Measurements from ENCODE around the gene RPE.

Gene RPE

DNA sequence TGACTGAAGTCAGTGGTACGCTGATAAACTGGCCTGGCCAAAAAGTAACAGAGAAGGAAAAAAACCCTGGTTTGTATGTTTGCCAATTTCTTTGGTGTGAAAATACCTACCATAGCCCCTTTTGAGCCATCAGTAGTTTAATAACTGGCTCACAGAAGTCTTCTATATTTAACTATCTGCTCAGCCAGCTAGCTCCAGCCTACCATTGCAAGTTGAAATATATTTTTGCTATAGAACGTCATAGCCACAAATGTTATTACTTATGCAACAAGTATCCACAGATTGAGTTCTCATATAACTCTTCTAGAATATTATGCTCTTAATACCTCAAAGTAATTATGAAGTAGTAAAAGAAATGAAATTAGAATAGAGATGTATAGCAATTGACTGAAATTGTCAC is 25.2 kb downstream of the RPE start:
- TF ChIP-seq PAX5 (IDR thresholded peaks at IDR 0.05; ENCODE audit: insufficient read depth, low read length, severe bottlenecking) (no peak), POLR2AphosphoS5 (IDR thresholded peaks at IDR 0.05; ENCODE audit: low read depth, low read length) (no peak), POLR2A (IDR thresholded peaks at IDR 0.05; ENCODE audit: low read depth, low read length) (no peak), POU2F2 (IDR thresholded peaks at IDR 0.05; ENCODE audit: low read depth, low read length) (no peak)
- FAIRE-seq (no peak), DNase-seq (ENCODE audit: insufficient read length, low spot score) (no peak)

DNA sequence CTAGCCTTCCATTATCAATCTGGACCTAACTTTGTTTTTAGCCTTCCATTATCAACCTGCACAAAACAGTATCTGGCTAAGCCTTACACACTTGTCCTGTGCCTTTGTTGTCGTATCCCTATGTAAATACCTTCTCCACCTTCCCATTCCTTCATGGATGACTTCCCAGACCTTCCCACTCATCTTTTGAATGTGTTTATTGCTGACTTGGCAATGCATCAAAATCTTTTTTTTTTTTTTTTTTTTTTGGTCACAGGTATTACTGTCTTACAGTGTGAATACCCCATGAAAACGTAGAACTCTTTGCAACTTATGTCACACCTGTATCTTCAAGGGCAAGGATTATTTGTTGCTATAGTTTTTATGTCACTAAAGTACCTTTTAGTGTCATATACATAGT is 25.7 kb downstream of the RPE start:
- FAIRE-seq (no peak), DNase-seq (ENCODE audit: insufficient read length, low spot score) (no peak)

DNA sequence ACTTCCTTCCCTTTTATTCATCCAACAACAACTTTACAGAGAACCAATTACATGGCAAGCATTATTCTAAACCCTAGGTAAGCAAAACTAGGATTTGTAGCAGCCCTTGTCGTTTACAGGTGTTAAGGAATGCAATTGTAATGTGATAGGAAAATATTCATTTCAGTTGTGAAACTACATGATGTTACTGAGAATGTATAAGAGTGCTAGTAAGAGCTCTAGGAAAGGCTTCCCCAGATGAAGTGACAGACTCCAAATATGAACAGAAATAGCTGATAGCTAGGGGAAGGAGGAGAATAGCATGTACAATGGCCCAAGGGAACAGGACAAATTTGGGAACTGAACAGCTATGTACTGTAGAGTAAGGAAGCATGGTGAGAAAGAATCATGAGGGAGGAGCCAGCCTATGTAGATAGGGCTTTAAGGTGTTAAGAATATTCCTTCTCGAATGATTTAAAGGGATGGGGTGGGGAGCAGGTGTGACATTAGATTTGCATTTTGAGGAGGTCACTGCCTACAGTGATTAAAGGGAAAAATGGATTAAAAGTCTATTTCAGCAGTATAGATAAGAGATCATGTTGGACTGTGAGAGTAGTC is 31.7 kb downstream of the RPE start:
- FAIRE-seq = peak; percentile 71

More for the DNA sequence above, 25.7 kb downstream of the RPE start:
- TF ChIP-seq PAX5 (IDR thresholded peaks at IDR 0.05; ENCODE audit: insufficient read depth, low read length, severe bottlenecking) (no peak), POU2F2 (IDR thresholded peaks at IDR 0.05; ENCODE audit: low read depth, low read length) (no peak), TAF1 (IDR thresholded peaks at IDR 0.05; ENCODE audit: low read depth, low read length) (no peak), POLR2A (IDR thresholded peaks at IDR 0.05; ENCODE audit: low read depth, low read length) (no peak), POLR2AphosphoS5 (IDR thresholded peaks at IDR 0.05; ENCODE audit: low read depth, low read length) (no peak)

DNA sequence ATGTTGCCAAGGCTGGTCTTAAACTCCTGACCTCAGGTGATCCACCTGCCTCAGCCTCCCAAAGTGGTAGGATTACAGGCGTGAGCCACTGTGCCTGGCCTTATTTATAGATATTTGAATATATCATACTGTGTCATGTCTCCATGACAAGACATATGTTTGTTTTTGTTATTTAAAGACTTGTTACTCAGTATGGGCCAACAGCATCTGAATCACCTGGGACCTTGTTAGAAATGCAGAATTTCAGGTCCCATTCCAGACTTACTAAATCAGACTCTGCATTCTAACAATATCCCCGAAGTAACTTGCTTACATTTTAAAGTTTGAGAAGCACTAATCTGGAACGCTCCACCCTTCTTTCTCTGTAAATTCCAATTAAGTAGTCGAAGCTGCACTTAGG is 33.2 kb downstream of the RPE start:
- FAIRE-seq (no peak), DNase-seq (ENCODE audit: insufficient read length, low spot score) (no peak)
- TF ChIP-seq POLR2A (IDR thresholded peaks at IDR 0.05; ENCODE audit: low read depth, low read length) (no peak), POU2F2 (IDR thresholded peaks at IDR 0.05; ENCODE audit: low read depth, low read length) (no peak), POLR2AphosphoS5 (IDR thresholded peaks at IDR 0.05; ENCODE audit: low read depth, low read length) (no peak), SPI1 (IDR thresholded peaks at IDR 0.05; ENCODE audit: low read depth, low read length) (no peak), TAF1 (IDR thresholded peaks at IDR 0.05; ENCODE audit: low read depth, low read length) (no peak), PAX5 (IDR thresholded peaks at IDR 0.05; ENCODE audit: insufficient read depth, low read length, severe bottlenecking) (no peak)

More for the DNA sequence above, 31.7 kb downstream of the RPE start:
- TF ChIP-seq POLR2AphosphoS5 (IDR thresholded peaks at IDR 0.05; ENCODE audit: low read depth, low read length) (0 out of 2 replicates have a peak, but pooled peaks have one; percentile 38), POLR2A (IDR thresholded peaks at IDR 0.05; ENCODE audit: low read depth, low read length) (no peak)
- no peak for DNase-seq (ENCODE audit: insufficient read length, low spot score)

DNA sequence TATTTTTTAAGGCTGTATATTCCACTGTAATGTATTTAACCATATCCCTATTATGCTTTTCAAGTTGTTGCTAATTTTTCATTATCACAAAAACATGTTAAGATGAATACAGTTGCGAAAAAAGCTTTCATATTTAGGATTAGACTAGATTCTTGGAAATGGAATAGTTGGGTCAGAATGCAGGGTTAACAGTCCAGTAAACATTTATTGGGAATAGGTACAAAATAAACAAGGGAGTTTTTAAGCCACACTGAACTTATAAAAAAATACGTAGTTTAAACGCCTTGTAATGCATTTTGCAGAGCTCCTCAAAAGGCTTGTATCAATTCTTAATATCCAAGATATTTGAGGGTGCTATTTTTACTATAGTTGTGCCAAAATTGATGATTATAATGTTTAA is 35.6 kb downstream of the RPE start:
- FAIRE-seq (no peak), DNase-seq (ENCODE audit: insufficient read length, low spot score) (no peak)
- no peak for TF ChIP-seq POU2F2 (IDR thresholded peaks at IDR 0.05; ENCODE audit: low read depth, low read length)
- TF ChIP-seq POLR2A (IDR thresholded peaks at IDR 0.05; ENCODE audit: low read depth, low read length) = no peak
- no peak for TF ChIP-seq PAX5 (IDR thresholded peaks at IDR 0.05; ENCODE audit: insufficient read depth, low read length, severe bottlenecking)
- no peak for TF ChIP-seq TAF1 (IDR thresholded peaks at IDR 0.05; ENCODE audit: low read depth, low read length)

DNA sequence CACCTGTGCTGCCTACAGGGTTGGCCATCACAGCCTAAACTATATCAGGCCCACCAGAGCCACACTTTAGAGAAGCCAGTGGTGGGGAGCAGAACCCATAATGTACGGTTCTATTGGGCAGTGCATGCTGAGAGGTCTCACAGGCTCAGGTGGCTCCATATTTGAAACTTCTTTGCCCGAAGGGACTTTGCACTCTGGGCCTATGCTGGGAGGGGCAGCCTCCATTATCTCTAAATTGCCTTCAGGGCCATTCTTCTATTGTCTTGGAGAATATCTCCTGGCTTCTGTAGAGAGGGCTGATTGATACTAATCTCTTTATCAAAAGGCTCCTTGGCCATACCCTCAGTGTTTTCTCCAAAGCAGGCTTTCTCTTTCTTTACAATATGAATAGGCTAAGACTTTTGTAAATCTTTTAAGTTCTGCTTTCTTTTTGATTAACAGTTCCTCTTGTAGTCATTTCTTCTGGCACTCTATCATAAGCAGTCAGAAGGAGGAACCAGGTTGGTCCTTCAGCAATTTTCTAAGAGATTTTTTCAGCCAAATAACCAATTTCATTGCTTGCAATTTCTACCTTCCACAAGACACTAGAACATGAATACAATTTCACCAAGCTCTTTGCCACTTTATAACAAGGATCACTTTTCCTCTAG is 44.5 kb downstream of the RPE start:
- DNase-seq (ENCODE audit: insufficient read length, low spot score) = no peak
- FAIRE-seq = no peak
- no peak for TF ChIP-seq POU2F2 (IDR thresholded peaks at IDR 0.05; ENCODE audit: low read depth, low read length)
- no peak for TF ChIP-seq POLR2AphosphoS5 (IDR thresholded peaks at IDR 0.05; ENCODE audit: low read depth, low read length)
- no peak for TF ChIP-seq PAX5 (IDR thresholded peaks at IDR 0.05; ENCODE audit: insufficient read depth, low read length, severe bottlenecking)
- no peak for TF ChIP-seq POLR2A (IDR thresholded peaks at IDR 0.05; ENCODE audit: low read depth, low read length)
- no peak for TF ChIP-seq SPI1 (IDR thresholded peaks at IDR 0.05; ENCODE audit: low read depth, low read length)
- no peak for TF ChIP-seq TAF1 (IDR thresholded peaks at IDR 0.05; ENCODE audit: low read depth, low read length)

DNA sequence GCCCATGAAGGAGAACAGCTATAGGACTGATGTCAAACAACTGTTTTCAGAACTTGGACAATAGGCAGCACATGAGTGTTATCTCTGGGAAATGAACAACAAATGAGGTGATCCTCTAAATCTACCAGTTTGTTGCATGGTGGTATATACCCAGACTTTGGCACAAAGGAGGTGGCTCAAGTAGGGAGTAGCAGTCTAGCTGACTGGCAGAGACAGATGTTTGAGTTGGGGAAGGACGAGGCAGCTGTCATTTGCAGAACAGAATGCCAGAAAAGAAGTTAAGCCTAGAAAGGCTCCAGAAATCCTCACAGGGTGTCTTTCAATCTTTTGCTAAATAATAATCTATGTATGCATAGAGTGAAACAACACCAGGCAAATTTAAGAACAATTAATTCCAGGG is 47.4 kb downstream of the RPE start:
- no peak for DNase-seq (ENCODE audit: insufficient read length, low spot score)
- TF ChIP-seq POU2F2 (IDR thresholded peaks at IDR 0.05; ENCODE audit: low read depth, low read length) (no peak), POLR2A (IDR thresholded peaks at IDR 0.05; ENCODE audit: low read depth, low read length) (no peak), PAX5 (IDR thresholded peaks at IDR 0.05; ENCODE audit: insufficient read depth, low read length, severe bottlenecking) (no peak), SPI1 (IDR thresholded peaks at IDR 0.05; ENCODE audit: low read depth, low read length) (no peak), POLR2AphosphoS5 (IDR thresholded peaks at IDR 0.05; ENCODE audit: low read depth, low read length) (no peak), TAF1 (IDR thresholded peaks at IDR 0.05; ENCODE audit: low read depth, low read length) (no peak)
- FAIRE-seq = peak; percentile 70

DNA sequence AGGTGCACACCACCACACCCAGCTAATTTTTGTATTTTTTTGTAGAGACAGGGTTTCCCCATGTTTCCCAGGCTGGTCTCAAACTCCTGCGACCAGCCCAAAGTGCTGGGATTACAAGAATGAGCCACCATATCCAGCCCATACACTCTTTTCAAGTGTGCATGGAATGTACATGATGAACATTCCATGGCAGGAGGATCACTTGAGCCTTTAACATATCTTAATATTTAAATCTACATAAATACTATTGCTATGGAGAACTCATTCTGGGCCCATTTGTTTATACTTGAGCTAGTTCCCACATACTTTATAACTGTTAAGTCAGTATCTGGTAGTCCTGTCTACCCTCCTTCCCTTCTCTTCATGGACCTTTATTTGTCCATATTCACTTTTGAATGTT is 48.4 kb downstream of the RPE start:
- TF ChIP-seq PAX5 (IDR thresholded peaks at IDR 0.05; ENCODE audit: insufficient read depth, low read length, severe bottlenecking) = no peak
- no peak for TF ChIP-seq SPI1 (IDR thresholded peaks at IDR 0.05; ENCODE audit: low read depth, low read length)
- no peak for TF ChIP-seq TAF1 (IDR thresholded peaks at IDR 0.05; ENCODE audit: low read depth, low read length)
- no peak for TF ChIP-seq POU2F2 (IDR thresholded peaks at IDR 0.05; ENCODE audit: low read depth, low read length)
- no peak for TF ChIP-seq POLR2AphosphoS5 (IDR thresholded peaks at IDR 0.05; ENCODE audit: low read depth, low read length)
- no peak for TF ChIP-seq POLR2A (IDR thresholded peaks at IDR 0.05; ENCODE audit: low read depth, low read length)
- no peak for FAIRE-seq
- no peak for DNase-seq (ENCODE audit: insufficient read length, low spot score)

DNA sequence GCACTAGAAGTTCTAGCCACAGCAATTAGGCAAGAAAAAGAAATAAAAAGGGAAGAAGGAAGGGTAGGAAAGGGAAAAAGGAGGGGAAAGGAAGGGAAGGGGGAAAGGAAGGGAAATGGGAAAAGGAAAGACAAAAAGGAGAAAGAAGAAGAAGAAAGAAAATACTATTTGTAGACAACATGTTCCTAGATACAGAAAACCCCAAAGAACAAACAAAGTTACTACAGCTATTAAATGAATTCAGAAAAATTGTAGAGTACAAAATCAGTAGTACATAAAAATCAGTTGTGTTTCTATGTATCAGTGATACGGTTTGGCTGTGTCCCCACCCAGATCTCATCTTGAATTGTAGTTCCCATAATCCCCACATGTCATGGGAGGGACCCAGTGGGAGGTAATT is 52.3 kb downstream of the RPE start:
- TF ChIP-seq TAF1 (IDR thresholded peaks at IDR 0.05; ENCODE audit: low read depth, low read length) = no peak
- no peak for TF ChIP-seq SPI1 (IDR thresholded peaks at IDR 0.05; ENCODE audit: low read depth, low read length)
- no peak for TF ChIP-seq POLR2AphosphoS5 (IDR thresholded peaks at IDR 0.05; ENCODE audit: low read depth, low read length)
- no peak for TF ChIP-seq POLR2A (IDR thresholded peaks at IDR 0.05; ENCODE audit: low read depth, low read length)
- TF ChIP-seq POU2F2 (IDR thresholded peaks at IDR 0.05; ENCODE audit: low read depth, low read length) = no peak
- no peak for TF ChIP-seq PAX5 (IDR thresholded peaks at IDR 0.05; ENCODE audit: insufficient read depth, low read length, severe bottlenecking)
- no peak for DNase-seq (ENCODE audit: insufficient read length, low spot score)
- no peak for FAIRE-seq

DNA sequence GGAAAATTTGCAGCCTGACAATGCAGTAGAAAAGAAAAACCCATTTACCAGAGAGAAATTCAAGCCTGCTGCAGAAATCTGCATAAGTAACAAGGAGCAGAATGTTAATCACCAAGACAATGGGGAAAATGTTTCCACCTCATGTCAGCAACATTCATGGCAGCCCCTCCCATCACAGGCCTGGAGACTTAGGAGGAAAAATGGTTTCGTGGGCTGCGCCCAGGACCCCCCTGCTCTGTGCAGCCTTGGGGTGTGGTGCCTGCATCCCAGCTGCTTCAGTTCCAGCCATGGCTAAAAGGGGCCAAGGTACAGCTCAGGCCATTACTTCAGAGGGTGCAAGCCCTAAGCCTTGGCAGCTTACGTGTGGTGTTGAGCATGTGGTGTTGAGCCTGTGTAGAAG is 53.4 kb downstream of the RPE start:
- TF ChIP-seq SPI1 (IDR thresholded peaks at IDR 0.05; ENCODE audit: low read depth, low read length) (no peak), PAX5 (IDR thresholded peaks at IDR 0.05; ENCODE audit: insufficient read depth, low read length, severe bottlenecking) (no peak)
- no peak for FAIRE-seq
- no peak for DNase-seq (ENCODE audit: insufficient read length, low spot score)
